ENCODE data around the gene IL23R.

The IL23R gene

GRCh38 chr1:67307251-67308060 is 141.2 kb downstream of the IL23R start, which contains the start of gene IL12RB2:
Gene IL12RB2, plus strand, starts transcription at chr1:67307873. Its CDS starts 12,496 bp downstream, at chr1:67320369.
- peak; percentile 1 for DNase-seq (ENCODE audit: low read depth)

GRCh38 chr1:67308136-67308535 is 141.9 kb downstream of the IL23R start:
- no peak for DNase-seq (ENCODE audit: low read depth)
